Adipocyte (in vitro differentiated cells): ENCODE measurements around the gene STAB2.

Source experiments
- DNase-seq: peaks from one replicate; pipeline ENCODE4 v3.0.0-alpha.2; 2015; ENCODE audit warnings: low read depth
- H3K27me3 ChIP-seq: replicated peaks from 2 replicates; pipeline ENCODE4 v1.7.0; 2013; ENCODE audit warnings: mild to moderate bottlenecking, low read length, moderate library complexity; ENCODE audit not compliant: control insufficient read depth, insufficient read depth
- H3K36me3 ChIP-seq: 2 replicates; pipeline ENCODE4 v1.7.0; 2013; ENCODE audit warnings: low read length, mild to moderate bottlenecking, moderate library complexity; ENCODE audit not compliant: control insufficient read depth, insufficient read depth, severe bottlenecking
- H3K4me1 ChIP-seq: 2 replicates; pipeline ENCODE4 v1.7.0; 2013; ENCODE audit warnings: mild to moderate bottlenecking, low read length, moderate library complexity; ENCODE audit not compliant: control insufficient read depth, insufficient read depth
- H3K4me3 ChIP-seq: 2 replicates; pipeline ENCODE4 v1.7.0; 2013; ENCODE audit warnings: mild to moderate bottlenecking, low read length, moderate library complexity
- H3K9ac ChIP-seq: 2 replicates; pipeline ENCODE4 v1.7.0; 2013; ENCODE audit warnings: mild to moderate bottlenecking, low read length, moderate library complexity
- H3K9me3 ChIP-seq: 2 replicates; pipeline ENCODE4 v1.7.0; 2013; ENCODE audit warnings: mild to moderate bottlenecking, low read length, moderate library complexity; ENCODE audit not compliant: control insufficient read depth

The STAB2 gene, protein sequence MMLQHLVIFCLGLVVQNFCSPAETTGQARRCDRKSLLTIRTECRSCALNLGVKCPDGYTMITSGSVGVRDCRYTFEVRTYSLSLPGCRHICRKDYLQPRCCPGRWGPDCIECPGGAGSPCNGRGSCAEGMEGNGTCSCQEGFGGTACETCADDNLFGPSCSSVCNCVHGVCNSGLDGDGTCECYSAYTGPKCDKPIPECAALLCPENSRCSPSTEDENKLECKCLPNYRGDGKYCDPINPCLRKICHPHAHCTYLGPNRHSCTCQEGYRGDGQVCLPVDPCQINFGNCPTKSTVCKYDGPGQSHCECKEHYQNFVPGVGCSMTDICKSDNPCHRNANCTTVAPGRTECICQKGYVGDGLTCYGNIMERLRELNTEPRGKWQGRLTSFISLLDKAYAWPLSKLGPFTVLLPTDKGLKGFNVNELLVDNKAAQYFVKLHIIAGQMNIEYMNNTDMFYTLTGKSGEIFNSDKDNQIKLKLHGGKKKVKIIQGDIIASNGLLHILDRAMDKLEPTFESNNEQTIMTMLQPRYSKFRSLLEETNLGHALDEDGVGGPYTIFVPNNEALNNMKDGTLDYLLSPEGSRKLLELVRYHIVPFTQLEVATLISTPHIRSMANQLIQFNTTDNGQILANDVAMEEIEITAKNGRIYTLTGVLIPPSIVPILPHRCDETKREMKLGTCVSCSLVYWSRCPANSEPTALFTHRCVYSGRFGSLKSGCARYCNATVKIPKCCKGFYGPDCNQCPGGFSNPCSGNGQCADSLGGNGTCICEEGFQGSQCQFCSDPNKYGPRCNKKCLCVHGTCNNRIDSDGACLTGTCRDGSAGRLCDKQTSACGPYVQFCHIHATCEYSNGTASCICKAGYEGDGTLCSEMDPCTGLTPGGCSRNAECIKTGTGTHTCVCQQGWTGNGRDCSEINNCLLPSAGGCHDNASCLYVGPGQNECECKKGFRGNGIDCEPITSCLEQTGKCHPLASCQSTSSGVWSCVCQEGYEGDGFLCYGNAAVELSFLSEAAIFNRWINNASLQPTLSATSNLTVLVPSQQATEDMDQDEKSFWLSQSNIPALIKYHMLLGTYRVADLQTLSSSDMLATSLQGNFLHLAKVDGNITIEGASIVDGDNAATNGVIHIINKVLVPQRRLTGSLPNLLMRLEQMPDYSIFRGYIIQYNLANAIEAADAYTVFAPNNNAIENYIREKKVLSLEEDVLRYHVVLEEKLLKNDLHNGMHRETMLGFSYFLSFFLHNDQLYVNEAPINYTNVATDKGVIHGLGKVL (N-terminal part only)

DNA sequence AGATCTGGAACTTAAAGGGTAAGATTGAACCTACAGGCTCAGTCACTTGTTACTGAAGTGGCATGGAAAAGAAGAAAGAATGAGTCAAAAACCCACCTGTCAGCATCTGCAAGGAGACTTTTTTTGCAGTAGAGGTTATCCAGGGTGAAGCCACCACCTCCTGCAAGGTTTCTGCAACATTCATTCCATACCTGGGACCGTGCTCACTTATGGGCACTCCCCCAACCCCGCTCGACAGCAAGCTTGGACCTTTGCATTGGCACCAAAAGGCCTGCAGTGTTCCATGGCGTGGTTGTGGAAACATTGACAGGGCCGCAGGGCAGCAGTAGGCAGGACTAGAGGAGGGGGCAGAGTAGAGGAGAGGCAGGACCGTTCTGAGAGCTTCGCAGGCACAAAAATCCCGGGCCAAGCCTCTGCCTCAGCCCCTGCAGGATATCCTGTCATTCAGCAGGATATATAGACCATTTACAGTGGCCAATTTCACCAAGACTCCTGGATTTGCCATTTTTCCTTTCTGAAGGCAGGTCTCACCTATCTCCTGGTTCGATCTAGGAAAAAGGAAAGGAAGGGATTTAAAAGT is at the start of gene STAB2:
Gene STAB2, plus strand, starts transcription at position 483 of the 580 bp plus-strand sequence. CDS start 204 bp downstream, outside the sequence.
- no peaks in the 10 kb centered on the region for H3K9me3 ChIP-seq
- peaks cover 21% of the 10 kb centered on the region for H3K27me3 ChIP-seq
- H3K4me1 ChIP-seq = peaks cover 8% of the 10 kb centered on the region
- DNase-seq = no peak
- no peak within 1 kb of the TSS for H3K4me3 ChIP-seq
- H3K9ac ChIP-seq = no peak within 1 kb of the TSS
- no peaks in the 10 kb centered on the region for H3K36me3 ChIP-seq

DNA sequence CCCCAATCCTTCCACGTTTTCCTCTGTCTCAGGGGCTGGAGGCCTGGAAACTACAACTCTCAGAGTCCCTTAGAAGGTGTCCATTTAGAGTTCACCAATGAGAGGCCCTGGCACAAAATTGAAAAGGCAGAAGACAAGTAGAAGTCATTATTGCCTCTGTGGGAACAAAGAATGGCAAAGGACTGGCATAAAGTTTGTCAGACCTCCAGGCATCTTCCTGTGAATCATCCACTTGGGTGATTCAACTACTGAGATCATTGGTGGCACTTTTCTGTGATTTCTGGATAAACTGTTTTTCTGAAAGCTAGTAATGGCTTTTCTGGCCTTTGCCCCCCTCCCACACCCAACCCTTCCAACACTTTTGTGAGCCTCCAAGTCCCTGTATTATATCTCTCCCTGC is 48.7 kb upstream of the STAB2 start:
- no peak for DNase-seq
- Histone ChIP-seq H3K4me3 (no peak overlapping the region), H3K36me3 (no peaks in the 10 kb centered on the region), H3K4me1 (no peaks in the 10 kb centered on the region), H3K9me3 (no peaks in the 10 kb centered on the region), H3K9ac (no peak overlapping the region), H3K27me3 (no peaks in the 10 kb centered on the region)

DNA sequence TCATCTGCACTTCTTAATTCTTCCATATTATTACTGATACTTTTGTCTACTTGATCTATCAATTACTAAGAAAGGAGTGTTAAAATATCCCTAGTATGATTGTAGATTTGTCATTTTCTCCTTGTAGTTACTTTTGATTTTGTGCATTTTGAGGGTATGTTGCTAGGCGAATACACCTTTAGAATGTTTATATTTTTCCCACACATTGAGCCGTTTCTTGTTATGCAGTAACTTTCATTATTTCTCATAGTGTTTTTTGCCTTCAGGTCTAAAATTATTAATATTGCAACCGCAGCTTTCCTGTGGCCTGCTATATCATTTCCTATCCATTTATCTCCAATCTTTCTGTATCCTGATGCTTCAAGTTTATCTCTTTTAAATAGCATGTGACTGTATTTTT is 46.8 kb upstream of the STAB2 start:
- no peak overlapping the region for H3K9ac ChIP-seq
- DNase-seq = no peak
- H3K9me3 ChIP-seq = no peaks in the 10 kb centered on the region
- H3K4me1 ChIP-seq = no peaks in the 10 kb centered on the region
- H3K27me3 ChIP-seq = no peaks in the 10 kb centered on the region
- no peaks in the 10 kb centered on the region for H3K36me3 ChIP-seq
- H3K4me3 ChIP-seq = no peak overlapping the region

DNA sequence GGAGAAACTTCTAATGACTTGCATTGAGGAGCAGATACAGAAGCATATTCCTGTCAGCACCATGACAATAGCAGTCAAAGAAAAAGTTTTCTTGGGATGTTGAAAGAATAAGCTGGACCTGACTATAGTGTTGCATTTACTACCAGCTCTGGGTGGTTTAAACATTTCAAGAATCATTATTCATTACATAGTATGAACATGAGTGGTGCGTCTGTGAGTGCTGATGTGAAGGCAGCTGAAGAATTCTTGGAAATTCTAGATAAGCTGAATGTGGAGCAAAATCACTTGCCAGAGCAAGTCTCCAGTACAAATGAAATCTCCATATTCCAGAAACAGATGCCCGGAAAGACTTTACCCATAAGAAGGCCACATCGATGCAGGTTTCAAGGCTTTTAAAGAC is 45.0 kb upstream of the STAB2 start:
- no peaks in the 10 kb centered on the region for H3K36me3 ChIP-seq
- no peaks in the 10 kb centered on the region for H3K4me1 ChIP-seq
- H3K9ac ChIP-seq = no peak overlapping the region
- no peak for DNase-seq
- peaks cover 5% of the 10 kb centered on the region for H3K27me3 ChIP-seq
- H3K4me3 ChIP-seq = no peak overlapping the region
- H3K9me3 ChIP-seq = no peaks in the 10 kb centered on the region

DNA sequence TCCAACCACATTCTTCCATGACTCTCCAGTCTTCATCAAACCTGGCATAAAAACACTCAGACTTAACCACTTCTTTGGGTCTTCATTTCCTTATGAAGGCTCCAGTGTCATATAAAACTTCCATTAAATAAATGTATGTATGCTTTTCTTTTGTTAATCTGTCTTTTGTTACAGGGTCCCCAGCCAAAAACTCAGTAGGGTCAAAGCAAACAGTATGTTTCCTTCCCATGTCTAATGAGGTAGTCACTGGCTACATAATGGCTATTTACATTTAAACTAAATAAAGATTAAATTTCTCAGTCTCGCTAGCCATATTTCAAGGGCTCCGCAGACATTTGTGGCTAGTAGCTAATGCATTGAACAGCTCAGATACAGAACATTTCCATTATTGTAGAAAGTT is 40.1 kb upstream of the STAB2 start:
- Histone ChIP-seq H3K4me1 (no peaks in the 10 kb centered on the region), H3K36me3 (no peaks in the 10 kb centered on the region), H3K27me3 (peaks cover 5% of the 10 kb centered on the region), H3K4me3 (no peak overlapping the region), H3K9me3 (no peaks in the 10 kb centered on the region), H3K9ac (no peak overlapping the region)
- DNase-seq = no peak

DNA sequence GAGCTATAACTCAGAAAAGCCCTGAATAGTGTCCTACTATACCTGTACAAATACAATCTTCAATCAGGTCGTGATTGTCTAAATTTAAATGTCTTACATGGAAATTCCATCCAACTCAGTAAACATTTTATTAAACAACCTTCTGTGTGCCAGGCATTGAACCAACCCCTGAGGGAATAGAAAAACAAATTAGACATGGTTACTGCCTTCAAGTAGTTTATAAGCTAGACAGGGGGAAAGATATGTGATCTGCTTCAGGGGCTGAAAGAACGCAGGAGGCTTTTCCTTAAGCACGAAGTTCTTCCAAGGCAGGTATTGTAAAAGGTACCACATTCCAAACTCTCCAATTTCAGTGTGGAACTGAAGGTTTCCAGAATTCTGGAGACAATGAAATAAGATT is 39.7 kb upstream of the STAB2 start:
- H3K9ac ChIP-seq = no peak overlapping the region
- H3K4me1 ChIP-seq = no peaks in the 10 kb centered on the region
- H3K9me3 ChIP-seq = no peaks in the 10 kb centered on the region
- no peaks in the 10 kb centered on the region for H3K36me3 ChIP-seq
- no peak overlapping the region for H3K4me3 ChIP-seq
- no peak for DNase-seq
- H3K27me3 ChIP-seq = peaks cover 5% of the 10 kb centered on the region

DNA sequence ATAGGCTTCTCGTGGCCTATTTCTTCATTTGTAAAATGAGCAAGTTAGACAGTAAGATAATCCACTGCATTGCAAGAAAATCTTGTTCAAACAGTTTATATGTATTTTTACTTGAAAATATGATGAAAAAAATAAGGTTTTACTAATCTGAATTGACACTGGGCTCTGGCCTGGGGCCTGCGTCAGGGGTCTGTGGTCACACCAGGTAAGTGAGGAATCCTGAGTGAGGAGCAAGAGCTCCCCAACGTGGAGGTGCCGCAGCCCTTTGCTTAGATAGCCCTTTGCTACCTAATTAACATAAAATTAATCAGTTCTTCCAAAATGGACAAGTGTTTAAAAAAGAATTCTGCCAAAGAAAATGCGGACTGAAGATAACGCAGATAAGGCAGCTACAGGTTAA is 39.1 kb upstream of the STAB2 start:
- H3K4me1 ChIP-seq = no peaks in the 10 kb centered on the region
- H3K27me3 ChIP-seq = peaks cover 5% of the 10 kb centered on the region
- no peak overlapping the region for H3K9ac ChIP-seq
- no peaks in the 10 kb centered on the region for H3K9me3 ChIP-seq
- DNase-seq = no peak
- H3K36me3 ChIP-seq = no peaks in the 10 kb centered on the region
- no peak overlapping the region for H3K4me3 ChIP-seq

DNA sequence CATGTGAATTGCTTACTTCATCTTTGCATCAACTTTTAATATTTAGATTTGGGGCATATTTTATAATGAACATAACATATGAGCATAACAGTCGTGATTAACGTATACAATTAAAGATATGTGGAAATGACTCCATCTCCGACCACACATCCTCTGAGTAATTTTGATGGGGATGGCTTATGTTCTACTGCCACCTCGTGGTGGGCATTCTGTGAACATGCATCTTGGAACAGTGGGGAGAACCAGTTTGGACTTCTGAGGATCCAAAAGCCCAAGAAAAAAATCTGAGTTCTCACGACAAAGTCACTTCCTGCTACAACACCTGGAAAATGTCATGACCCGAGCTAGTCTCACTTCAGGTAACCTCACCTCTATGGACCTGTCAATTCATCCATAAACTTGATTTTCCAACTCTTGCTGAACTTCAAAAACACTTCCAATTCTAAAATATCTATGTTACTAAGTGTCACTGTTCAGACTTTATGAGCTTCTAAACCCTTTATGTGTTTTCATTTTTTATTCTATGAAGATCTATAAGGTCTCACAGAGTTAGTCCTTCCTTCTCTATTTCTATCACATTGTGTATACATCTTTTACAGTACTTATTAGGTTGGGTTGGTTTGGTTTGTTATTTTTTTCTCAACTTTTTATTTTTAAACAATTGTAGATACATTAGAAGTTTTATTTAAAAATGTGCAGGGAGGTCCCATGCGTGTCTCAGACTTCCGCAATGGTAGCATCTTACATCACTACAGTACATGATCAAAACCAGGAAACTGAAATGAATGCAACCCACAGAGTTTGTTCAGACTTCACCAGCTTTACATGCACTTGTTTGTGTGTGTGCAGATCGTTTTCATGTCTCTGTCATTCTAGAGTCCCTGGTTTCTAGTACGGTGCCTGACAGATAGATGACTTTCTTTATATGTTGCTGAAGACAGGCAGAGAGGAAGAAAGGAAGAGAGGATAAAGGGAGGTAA is 38.2 kb upstream of the STAB2 start:
- Histone ChIP-seq H3K36me3 (no peaks in the 10 kb centered on the region), H3K9ac (no peak overlapping the region), H3K9me3 (no peaks in the 10 kb centered on the region), H3K27me3 (peaks cover 5% of the 10 kb centered on the region), H3K4me3 (no peak overlapping the region), H3K4me1 (no peaks in the 10 kb centered on the region)
- peak; percentile 85 for DNase-seq

DNA sequence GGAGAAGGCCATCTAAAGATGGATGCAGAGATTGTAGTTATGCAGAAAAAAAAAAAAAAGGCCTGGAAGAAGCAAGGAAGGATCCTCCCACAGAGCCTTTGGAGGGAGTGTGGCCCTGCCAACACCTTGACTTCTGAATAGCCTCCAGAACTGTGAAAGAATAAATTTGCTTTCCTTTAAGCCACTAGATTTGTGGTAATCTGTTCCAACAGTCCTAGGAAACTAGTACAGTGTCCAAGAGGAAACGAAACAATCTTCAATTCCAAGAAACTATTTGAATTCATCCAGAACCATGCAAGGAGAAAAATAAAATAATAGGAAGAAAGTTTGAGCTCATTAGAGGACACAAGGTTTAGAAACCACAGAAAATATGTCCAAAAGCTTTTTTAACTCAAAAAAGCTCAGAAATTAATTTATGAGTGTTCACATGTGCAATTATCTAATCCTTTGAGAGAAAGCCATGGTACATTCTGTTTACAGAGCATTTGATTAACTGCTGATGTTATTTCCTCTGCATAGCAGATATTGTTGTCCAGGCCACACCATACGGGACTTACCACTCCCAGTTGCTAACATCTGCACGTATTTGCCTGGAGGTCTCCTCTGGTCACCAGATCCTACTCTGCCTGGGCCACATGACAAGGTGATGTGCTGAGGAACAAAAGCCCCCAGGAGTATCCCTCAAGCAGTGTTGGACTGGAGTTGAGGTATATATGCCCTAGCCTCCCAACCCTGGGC is 30.0 kb upstream of the STAB2 start:
- no peak for DNase-seq
- Histone ChIP-seq H3K36me3 (no peaks in the 10 kb centered on the region), H3K4me1 (peaks cover 54% of the 10 kb centered on the region), H3K4me3 (peak overlapping the region; percentile 30), H3K9ac (peak overlapping the region; percentile 47), H3K9me3 (no peaks in the 10 kb centered on the region), H3K27me3 (no peaks in the 10 kb centered on the region)
